HG03097 (cell line): ENCODE data around the gene PTPRR.

Experiments
- ATAC-seq: cut with Tn5 transposase; IDR thresholded peaks from one replicate; pipeline ENCODE4 v1.9.1; 2021; ENCODE audit not compliant: unreplicated experiment, low FRiP score

PTPRR gene, protein sequence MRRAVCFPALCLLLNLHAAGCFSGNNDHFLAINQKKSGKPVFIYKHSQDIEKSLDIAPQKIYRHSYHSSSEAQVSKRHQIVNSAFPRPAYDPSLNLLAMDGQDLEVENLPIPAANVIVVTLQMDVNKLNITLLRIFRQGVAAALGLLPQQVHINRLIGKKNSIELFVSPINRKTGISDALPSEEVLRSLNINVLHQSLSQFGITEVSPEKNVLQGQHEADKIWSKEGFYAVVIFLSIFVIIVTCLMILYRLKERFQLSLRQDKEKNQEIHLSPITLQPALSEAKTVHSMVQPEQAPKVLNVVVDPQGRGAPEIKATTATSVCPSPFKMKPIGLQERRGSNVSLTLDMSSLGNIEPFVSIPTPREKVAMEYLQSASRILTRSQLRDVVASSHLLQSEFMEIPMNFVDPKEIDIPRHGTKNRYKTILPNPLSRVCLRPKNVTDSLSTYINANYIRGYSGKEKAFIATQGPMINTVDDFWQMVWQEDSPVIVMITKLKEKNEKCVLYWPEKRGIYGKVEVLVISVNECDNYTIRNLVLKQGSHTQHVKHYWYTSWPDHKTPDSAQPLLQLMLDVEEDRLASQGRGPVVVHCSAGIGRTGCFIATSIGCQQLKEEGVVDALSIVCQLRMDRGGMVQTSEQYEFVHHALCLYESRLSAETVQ

DNA sequence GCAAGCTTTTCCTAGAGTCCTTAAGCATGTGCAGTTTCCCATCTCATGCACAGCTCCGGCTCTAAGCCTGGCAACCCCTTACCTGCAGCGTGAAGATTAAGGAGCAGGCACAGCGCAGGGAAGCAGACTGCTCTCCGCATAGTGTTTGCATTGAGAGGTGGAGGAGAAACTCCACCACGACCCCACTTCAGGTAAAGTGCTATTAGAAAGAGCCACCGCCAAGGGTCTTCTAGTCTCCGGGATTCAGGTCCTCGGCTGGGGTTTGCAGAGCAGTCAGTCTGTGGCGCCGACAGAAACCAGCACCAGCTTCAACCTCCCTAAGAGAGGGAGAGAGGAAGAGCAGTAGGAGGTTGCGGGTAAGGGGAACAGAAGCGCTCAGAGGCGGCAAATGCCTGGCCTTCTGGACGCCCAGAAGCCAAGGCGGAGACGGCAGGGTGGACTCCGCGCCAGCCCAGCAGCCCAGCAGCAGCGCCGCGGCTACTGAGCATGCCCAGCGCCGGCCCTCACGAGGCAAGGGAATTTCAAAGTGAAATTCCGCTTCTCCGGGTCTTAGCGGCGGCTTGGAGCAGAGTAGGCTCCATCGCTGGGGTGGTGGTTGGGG, at the start of gene PTPRR:
TSS of gene PTPRR (minus strand) at position 488 of the 601 bp plus-strand sequence. CDS start at position 140, 348 bp downstream.
- no peak for ATAC-seq

DNA sequence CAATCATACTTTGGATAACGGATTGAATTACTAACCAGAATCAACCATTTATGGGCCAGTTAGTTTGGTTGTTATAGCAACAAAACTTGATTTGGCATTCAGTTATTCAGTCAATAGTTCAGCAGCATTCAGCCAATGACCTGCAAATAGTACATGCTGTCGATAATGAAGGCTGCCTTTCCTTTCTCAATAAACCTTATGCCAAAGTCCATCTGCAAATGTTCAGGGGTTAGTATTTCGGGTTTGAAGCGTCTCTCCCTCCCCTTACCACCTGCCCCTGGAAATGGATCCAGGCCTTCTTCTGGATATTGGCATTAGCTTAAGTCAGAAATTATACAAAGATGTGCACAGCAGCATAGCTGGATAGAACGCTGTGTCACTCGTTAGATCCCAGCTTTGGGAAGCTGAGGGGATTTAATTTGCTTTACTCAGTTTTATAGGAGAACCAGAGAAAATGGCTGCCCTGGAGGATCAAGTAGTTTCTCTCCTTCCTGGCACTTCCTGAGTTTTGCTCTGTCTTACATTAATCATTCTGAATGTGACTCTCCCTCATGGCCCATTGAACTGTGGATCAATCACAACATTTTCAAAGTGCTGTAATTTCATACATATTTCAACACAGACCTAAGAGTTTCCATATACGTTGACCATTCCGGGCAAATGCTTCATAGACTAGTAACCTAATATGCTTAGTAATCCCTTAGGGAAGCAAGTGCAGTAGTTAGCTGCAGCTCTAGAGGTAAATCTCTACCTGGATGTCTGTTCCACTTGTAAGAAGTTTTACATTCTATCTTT, 46.7 kb upstream of the PTPRR start:
- ATAC-seq, result no peak

DNA sequence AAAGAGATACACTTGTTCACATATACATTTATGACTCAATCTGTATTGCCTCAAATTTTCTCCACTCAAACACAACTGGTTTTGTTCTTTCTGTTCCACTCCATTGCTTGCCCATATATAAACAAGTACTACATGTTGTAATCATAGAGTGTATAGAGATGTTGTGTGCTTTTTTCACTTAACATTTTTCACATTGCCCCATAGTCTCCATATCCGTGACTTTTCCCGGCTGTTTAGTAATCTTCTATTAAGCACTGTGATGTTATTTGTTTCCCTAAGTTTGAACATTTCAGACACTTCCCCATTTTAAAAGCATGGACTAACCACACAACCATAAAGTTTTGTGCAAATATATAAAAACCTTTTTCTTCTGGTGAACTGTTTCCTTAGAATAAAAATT, 45.5 kb upstream of the PTPRR start:
- no peak for ATAC-seq

DNA sequence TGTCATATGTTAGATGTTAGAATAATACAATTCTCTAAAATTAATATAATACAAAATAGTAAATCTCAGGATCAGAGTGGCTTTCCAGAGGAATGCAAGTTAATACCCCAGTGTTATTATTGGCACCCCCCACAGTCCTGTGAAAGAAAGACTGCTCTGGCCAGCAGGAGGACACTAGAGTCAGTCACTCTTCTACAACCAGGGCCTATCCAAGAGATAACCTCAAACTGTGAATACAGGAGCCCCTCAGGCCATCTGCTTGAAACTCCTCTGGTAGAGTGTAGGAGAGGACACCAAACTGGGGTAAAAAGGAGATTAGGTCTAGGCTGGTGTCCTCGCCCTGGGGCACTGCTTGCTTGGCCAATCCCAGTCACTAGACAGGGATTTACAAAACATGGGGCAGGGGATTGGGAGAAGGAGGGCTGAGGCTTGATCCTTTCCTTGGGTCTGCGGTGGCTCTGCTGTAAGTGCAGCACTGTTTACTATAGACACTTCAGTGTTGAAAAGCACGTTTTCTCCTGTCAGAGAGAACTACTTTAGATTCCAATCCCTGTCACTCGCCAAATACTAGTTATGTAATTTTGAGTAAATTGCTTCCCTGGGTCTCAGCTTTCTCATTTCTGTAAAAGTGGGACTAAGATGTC, 44.5 kb upstream of the PTPRR start:
- ATAC-seq, result no peak

DNA sequence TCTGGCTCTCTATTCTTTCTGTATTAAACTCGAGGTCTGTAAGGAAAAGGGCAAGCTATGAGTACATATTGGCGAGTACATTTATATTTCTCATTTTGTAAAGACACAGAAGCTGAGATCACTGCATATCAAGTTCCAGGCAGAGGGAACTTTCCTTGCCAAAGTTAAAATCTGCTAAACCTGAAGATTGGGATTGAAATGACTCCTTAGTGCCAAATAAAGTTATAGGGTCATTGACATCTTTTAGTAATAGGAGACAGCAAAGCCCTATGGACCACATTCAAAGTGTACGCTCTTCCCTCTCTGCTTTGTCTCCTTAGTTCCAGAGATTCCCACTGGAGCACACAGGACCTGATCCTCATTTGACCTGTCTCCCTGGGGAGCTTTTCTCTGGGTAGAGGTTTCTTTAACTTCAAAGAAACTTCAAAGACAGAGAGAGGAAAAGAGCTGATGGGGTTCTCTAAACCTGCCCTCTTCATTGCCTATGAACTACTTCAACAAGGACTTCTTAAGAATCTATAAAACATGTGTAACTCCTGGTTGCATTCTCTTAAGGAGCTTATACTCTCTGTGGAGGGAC, 42.6 kb upstream of the PTPRR start:
- no peak for ATAC-seq

DNA sequence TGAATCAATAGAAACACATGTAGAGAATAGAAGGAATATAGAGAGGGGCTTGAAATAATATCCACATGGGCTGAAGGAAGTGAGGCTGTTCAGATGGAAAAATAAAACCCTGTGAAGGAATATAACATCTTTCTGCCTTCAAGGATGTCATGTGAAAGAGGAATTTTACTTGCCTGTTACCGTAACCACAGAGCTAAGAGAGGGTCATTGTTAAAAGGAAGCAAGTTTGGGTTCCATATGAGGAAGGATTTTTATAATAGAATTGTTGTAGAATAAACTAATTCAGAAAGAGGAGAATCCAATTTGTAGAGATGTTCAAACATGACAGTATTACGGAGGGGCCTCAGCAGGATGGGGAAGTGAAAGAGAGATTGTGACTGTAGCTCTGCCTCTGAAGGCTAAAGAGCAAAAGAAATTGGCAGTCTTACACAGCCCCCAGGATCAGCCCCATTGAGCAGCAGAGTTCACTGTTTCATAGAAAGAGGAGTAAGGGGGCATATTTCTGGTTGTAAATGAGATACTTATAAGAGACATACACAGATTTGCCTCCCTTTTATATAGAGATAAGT, 41.8 kb upstream of the PTPRR start:
- no peak for ATAC-seq

DNA sequence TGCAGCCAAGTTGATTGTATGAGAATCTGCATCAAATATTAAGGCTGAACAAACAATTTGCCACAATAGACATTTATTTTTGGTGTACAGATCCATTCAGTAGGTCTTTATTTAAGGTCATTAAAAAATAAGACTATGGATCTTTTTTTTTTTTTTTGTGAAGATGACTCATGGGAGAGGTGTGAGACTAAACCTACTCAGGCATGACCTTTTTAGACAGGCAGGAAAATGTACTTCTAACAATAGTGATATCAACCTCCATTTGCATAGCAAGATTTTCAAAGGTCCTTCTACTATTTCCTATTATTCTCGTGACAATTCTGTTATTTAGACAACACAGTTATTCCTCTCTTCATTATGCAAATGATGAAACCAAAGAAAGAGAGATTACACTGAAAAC, 39.9 kb upstream of the PTPRR start:
- no peak for ATAC-seq

DNA sequence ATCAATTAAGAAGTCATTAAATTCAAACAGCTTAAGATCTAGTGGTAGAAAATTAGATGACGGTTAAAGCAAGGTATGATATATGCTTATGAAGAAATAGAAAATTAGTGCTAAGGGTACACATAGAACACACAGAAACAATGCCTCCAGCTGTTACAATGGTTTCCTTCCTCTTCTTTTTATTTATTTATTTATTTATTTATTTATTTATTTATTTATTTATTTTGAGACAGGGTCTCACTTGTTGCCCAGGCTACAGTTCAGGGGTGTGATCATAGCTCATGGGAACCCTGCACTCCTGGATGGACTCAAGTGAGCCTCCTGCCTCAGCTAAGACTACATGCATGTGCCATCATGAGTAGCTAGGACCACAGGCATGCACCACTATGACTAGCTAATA, 34.9 kb upstream of the PTPRR start:
- ATAC-seq, result no peak

DNA sequence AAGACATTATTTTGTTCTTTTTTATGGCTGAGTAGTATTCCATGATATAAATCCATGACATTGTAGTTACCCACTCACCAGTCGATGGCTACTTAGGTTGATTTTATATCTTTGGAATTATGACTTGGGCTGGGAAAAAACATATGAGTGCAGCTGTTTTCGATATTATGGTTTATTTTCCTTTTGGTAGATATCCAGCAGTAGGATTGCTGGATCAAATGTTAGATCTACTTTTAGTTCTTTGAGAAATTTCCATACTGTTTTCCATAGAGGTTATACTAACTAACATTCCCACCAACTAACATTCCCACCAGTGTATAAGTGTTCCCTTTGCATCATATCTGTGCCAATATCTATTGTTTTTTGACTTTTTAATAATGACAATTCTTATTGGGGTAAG, 29.9 kb upstream of the PTPRR start:
- no peak for ATAC-seq

DNA sequence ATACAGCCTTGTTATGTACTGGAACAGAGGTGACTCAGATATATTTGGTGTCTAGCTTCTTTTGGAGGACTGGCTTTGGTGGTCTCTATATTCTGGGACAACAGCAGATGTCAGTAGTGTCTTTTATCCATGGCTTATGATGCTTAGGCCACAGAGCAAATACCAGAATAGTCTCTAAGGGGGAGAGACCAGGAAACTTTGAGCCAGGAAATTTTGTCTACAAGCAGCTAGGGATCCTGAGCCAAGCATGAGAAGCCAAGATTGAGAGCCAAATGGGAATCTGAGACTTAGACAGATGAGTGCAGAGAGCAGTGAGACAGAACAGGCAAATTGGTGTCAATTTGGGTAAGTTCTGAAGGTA, 28.4 kb upstream of the PTPRR start:
- no peak for ATAC-seq

DNA sequence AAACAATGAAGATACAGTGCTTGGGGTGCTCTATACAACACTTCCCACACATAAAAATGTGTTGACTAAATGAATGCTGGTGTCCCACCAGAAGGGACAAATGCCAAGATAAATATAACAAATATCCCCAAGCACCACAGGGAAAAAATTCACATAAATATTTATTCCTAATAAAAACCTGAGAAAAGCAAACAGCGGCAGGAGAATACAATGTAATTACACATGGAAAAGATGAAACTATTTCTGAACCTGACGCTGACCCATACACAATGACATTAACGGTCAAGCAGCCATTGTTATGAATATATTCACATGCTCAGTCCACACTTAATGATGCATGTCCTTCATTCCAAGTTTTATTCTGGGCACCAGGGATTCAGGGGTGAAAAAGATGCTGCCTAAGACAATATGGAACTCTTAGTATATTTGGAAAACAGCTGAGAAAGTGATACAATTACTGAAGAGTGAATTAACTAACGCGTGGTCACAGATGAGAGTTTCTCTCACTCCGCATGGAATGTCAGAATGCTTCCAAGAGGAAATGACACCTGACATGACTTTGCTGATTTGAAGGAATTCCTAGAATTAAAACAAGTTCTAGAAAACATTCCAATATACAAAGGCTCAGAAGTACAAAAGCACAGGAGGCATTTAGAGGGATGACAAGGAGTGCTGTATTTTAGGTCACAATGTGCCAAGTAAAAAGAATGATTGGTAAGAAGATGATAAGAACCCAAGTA, 27.9 kb upstream of the PTPRR start:
- no peak for ATAC-seq

DNA sequence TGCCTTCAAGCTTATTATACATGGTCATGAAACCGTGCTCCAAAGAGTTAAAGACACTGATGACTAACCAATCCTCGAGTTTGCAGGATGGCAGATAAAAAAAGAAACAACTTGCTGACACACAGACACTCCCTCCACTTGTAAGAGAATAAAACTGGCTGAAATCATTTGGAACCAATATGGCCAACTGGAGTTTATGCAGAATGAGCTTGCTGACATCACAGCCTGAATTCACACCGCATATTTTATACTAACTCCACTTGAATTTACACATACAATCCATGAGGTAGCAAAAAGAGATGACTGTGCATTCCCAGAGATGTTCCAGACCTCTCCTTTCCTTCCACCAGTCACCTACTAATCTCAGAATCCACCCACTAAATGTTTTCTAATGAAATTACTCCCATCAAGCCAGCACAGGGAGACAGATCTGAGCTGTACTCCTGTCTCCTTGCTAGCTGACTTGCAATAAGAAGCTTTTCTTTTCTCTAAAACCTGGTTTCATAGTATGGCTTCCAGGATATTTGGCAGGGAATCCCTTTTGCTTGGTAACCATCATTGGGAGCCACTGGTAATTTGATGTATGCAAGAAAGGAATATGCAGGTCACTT, 15.8 kb upstream of the PTPRR start:
- no peak for ATAC-seq

DNA sequence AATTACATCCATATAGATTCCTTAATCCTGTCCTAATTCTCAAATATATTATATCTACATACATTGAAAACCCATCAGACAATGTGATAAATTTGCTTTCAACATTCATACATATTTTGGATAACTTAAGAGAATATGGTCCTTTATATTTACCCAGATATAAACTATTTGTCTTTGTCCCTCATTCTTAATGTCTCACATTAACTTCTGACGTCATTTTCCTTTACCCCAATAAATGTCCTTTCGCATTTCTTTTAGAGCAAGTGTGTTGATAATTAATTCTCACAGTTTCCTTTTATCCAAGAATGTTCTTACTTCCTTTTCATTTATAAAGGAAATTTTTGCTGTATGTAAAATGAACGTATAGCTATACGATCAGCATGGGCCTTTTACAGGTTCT, 12.6 kb upstream of the PTPRR start:
- no peak for ATAC-seq

DNA sequence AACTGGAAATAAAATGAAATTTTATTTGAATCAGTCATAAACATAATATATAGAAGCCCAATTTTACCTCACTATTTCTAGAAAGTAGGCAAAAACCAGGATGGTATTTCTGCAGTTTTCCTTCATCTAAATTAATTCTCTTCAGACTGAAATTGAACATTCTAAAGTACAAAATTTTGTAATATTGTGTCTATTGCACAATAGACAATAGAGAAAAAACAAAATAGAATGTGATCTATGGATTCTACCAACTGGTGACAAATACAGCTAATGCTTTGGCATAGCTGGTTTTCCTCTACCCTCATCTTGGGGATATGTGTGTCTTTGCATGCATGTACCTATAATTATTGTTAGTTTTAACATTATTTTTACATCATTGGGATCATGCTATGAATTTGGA, 8.5 kb upstream of the PTPRR start:
- no peak for ATAC-seq

DNA sequence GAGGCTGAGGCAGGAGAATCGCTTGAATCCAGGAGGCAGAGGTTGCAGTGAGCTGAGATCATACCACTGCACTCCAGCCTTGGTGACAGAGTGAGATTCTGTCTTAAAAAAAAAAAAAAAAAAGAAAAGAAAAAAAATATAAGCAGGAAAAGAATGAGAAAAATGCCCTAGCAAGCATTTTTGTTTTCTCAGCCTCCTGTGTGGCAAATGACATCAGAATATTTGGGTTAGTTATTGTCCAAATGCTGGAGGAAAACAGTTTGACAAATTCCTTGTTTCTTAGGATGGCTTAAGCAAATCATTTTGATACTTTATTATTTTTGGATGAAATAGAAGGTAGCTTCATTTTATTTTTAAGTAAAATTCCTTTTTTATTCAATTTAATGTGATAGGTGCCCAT, 7.5 kb upstream of the PTPRR start:
- no peak for ATAC-seq

DNA sequence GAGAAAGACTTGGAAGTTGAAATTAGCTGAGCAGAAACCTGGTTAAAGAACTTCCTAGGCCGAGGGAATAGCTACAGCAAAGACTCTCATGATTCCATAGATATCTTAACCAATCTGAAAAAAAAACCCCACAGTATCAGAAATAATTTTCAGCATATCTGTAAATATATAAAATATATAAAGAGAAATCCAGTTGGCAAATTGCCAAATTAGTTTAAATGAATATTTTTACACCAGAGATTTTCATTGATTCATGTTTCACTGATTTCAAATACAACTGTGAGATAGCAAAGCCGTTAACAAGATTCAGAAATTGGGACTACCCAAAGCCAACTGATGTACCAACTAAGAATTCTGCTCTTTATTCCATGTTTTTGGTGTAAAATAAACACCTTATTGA, 6.8 kb upstream of the PTPRR start:
- ATAC-seq, result no peak

DNA sequence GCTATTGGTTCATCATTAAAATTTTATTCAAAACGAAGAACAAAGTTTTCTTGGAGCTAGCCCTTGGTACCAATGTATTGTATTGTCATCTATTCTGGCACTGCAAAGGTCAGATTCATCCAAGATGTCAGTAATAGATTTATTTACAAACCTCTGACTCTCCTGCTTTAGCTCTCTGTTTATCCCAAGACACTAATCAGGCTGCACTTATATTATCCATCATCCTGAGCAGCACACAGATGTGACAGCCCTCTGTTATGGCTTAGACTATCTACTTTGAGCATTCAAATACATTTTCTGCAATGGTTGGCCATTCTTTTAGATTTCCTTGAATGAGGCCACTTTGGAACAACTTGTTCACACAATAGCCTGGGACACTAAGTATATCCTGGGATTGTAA, 5.0 kb upstream of the PTPRR start:
- no peak for ATAC-seq

DNA sequence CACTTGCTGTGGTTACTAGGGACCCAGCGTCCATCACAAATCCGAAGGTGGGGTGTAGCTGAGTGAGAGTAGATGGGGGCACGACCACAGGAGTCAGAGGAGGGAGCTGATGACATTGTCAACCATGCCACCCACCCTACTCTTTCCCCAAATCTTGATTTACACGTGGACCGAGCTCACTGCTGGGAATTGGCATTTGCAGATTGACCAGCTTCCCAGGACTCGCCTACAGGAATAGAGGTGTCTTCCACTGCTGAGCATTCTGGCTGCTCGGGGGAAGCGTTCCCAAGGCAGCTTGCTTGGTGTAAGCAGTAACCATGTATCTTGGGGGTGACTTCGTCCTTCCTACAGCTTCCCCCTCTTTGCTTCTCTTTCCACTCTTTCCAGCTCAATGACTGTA, 353 bp upstream of the PTPRR start:
- no peak for ATAC-seq

DNA sequence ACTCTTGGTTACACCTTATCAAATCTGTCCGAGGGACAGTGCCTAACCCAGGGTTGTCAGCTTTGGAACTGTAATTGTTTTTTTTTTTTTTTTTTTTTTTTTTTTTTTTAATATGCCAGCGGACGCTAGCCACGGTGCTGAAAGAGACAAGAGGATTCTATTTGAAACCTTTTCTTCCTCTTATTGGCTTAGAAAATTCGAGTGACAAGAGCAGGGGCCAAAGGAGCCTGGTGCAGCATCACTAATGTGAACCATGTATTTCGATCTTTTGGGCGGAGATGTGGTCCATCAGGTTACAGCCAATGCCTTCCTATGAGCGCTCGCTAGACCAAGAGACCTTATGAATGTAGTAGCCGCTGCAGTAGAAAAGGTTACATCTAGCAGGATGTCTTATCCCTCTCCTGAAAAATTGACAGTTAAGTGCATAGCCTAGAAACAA, 922 bp downstream of the PTPRR start:
- ATAC-seq, result no peak
